22Rv1 (cell line): ENCODE results near the gene COG2.

ENCODE experiments used
- H3K27ac ChIP-seq: fragments of 450-650 bp; 2 replicates; pipeline ENCODE4 v1.5.1; 2017
- CTCF ChIP-seq: fragments of 450-650 bp; IDR thresholded peaks from 2 replicates; pipeline ENCODE4 v1.5.1; 2017; ENCODE audit warnings: mild to moderate bottlenecking
- ZFX ChIP-seq: fragments of 450-650 bp; IDR thresholded peaks from 2 replicates; pipeline ENCODE4 v1.6.1; 2017; ENCODE audit warnings: antibody characterized with exemption, borderline replicate concordance

Gene COG2

GRCh38 chr1:230639714-230640209 is 2.5 kb upstream of the COG2 start:
- no peak overlapping the region for H3K27ac ChIP-seq
- no peak for TF ChIP-seq CTCF
- no peak for TF ChIP-seq ZFX

GRCh38 chr1:230641346-230641745 is 935 bp upstream of the COG2 start:
- TF ChIP-seq CTCF (no peak), ZFX (no peak)
- H3K27ac ChIP-seq: no peak overlapping the region

- no peak overlapping the region; the same call in 1 of the 2 replicates for H3K27ac ChIP-seq
- TF ChIP-seq CTCF (no peak), ZFX (no peak)
These were observed 400 bp upstream of the COG2 start for GRCh38 chr1:230641900-230642262.

- TF ChIP-seq CTCF: no peak
- no peak for TF ChIP-seq ZFX
- no peak overlapping the region for H3K27ac ChIP-seq
These were observed 1.6 kb downstream of the COG2 start for GRCh38 chr1:230643908-230644307.

GRCh38 chr1:230646710-230647302 is 4.5 kb downstream of the COG2 start:
- no peak for TF ChIP-seq ZFX
- TF ChIP-seq CTCF: no peak
- H3K27ac ChIP-seq: no peak overlapping the region

GRCh38 chr1:230647321-230647720 is 5.0 kb downstream of the COG2 start:
- TF ChIP-seq CTCF (no peak), ZFX (no peak)
- H3K27ac ChIP-seq: no peak overlapping the region

GRCh38 chr1:230648114-230648513 is 5.8 kb downstream of the COG2 start:
- TF ChIP-seq CTCF: no peak
- no peak for TF ChIP-seq ZFX
- H3K27ac ChIP-seq: no peak overlapping the region
